OCI-LY7 (cell line): ENCODE measurements around the gene CDHR2.

Source experiments
- EZH2phosphoT487 ChIP-seq: fragments of 200-600 bp; sonication (generic); IDR thresholded peaks from 2 replicates; pipeline ENCODE4 v1.6.1; 2018; ENCODE audit warnings: low read depth, borderline replicate concordance, mild to moderate bottlenecking, mixed run types, antibody characterized with exemption, low read length, moderate library complexity, mixed read lengths
- TF ChIP-seq, protein P1 (sequence below): fragments of 200-600 bp; sonication (generic); conservative IDR thresholded peaks from 2 replicates; pipeline ENCODE4 v1.5.1; 2014; ENCODE audit warnings: mild to moderate bottlenecking, antibody characterized with exemption, low read length, moderate library complexity, mixed read lengths

DNA sequence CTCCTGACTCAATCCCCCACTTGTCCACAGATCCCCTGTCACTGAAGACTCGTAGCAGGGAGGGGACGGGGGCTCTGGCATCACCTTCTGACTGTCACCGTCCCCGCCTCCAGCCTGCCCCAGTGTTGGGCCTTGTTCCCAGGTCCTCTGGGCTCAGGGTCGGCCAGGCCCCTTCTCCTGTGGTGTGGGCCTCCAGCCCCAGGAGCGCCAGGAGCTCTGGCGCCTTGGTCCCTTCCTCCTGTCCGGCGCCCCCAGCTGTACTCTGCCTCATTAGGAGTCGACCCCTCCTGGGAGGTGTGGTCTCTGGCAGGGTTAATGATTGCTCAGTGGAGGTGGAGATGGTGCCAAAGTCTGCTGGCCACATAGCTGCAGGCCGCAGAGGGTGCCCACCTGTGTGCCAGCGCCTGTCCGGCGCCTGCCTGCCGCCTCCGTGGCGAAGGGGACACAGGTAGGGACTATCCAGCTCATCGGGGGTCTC lies at the start of gene CDHR2:
- TF ChIP-seq, protein P1, sequence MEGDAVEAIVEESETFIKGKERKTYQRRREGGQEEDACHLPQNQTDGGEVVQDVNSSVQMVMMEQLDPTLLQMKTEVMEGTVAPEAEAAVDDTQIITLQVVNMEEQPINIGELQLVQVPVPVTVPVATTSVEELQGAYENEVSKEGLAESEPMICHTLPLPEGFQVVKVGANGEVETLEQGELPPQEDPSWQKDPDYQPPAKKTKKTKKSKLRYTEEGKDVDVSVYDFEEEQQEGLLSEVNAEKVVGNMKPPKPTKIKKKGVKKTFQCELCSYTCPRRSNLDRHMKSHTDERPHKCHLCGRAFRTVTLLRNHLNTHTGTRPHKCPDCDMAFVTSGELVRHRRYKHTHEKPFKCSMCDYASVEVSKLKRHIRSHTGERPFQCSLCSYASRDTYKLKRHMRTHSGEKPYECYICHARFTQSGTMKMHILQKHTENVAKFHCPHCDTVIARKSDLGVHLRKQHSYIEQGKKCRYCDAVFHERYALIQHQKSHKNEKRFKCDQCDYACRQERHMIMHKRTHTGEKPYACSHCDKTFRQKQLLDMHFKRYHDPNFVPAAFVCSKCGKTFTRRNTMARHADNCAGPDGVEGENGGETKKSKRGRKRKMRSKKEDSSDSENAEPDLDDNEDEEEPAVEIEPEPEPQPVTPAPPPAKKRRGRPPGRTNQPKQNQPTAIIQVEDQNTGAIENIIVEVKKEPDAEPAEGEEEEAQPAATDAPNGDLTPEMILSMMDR, result no peak
- TF ChIP-seq EZH2phosphoT487, result no peak
